Measurements from ENCODE around the gene DNAJC19.

The DNAJC19 gene

GRCh38 chr3:180959691-180960090, 29.8 kb downstream of the DNAJC19 start:
- no peak for DNase-seq

- no peak for DNase-seq
Measured at GRCh38 chr3:180947761-180948390, 41.7 kb downstream of the DNAJC19 start.

DNA sequence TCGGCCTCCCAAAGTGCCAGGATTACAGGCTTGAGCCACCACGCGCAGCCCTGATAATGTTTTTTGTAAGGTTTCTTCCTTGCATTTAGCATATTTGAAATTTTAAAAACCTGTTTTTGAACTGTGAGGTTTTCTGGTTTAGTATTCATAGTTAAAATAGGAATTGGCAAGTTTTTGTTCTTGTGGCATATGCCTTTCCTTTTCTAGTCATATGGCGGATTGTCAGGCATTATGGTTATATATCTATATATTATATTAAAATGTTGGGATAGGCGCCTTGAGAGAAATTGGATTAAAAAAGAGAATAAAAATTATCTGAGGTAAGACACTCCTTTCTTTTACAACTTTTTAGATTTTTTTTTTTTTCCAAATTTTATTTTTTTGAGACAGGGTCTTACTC, 48.7 kb downstream of the DNAJC19 start:
- no peak for DNase-seq

- DNase-seq = no peak
Measured at GRCh38 chr3:180934638-180935037, 54.9 kb downstream of the DNAJC19 start.

All from NCI-H2171 treated with DMSO at 0.1 percent for 48 hours (cell line).